HG02759 (cell line): ENCODE data around the gene VWF.
"Not testable (repeated sequence)": the region's sequence is repeated elsewhere in the genome, so short reads cannot be mapped to it uniquely, and the experiment has no call there.

ENCODE experiments used
- ATAC-seq: cut with Tn5 transposase; IDR thresholded peaks from one replicate; pipeline ENCODE4 v1.9.1; 2021; ENCODE audit warnings: mild to moderate bottlenecking, moderate library complexity; ENCODE audit not compliant: unreplicated experiment

VWF gene

DNA sequence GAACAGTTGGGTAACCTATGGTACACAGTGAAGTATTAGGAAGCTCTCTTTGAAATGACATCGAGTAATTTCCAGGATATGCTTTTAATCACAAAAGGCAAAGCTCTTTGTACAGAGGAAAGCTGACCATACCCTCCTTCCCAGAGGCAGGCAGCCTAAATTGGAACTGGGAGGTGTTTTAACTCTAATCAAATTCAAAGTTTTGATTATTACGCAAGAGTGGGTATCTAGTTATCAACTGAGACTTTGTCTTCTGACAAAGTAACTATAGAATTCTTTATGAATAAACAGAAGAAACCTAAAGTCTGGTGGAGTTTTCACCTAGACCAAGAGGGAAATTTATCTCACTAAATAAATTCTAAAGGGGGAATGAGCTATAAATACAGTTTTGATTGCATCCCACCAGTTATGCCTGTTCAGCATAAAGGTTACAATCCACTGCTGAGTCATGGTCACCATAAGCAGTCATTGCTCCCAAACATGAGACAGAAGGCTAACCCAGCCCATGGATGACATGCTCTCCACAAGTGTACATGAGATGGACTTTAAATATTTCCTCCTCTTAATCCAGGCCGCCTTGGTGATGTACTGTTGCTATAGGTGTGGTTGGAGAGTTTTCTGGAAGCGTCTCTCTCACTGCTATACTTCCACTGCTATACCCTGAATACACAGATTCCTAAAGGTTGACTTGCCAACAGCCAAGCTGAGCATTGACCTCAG is 113.7 kb downstream of the VWF start:
- ATAC-seq = not testable (repeated sequence)

GRCh38 chr12:5997260-5997659 is 127.2 kb downstream of the VWF start:
- ATAC-seq = no peak

GRCh38 chr12:5996459-5996858 is 128.0 kb downstream of the VWF start:
- no peak for ATAC-seq

DNA sequence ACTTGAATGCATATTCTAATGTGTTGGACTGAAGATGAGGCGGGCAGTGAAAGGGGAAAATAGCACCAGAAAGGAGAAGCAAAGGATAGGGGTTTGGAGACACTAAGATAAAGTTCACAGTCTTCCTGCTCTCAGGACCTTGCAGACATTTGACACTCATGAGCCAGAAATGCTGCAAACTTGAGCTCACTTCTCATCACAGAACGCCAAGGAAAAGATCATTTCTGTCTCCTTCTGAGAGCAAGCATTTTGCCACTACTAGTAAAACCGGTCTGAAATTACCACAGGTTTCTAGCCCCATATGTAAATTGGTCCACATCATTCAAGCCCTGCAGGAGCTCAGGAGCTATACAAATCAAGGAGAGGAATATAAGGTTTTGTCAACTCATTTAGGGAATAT is 134.8 kb downstream of the VWF start:
- ATAC-seq = no peak

GRCh38 chr12:5988659-5989116 is 135.8 kb downstream of the VWF start:
- ATAC-seq = no peak

DNA sequence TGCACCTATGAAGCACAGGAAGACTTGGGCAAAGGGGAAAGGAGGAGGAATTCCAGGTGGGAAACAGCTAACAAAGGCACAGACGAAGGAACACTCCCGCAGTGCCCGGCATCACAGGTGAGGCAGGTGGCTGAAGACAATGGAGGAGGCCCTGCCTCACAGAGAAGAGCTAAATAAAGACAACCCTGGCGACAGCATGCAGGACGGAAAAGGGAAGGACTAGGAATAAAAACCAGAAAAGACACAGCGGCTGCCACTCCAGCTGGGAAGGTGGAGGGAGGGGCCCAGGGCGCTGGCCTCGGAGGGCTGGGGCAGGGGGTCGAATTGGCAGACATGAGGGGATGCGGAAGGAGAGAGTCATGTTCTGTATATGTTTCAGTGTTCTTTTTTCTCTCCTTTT is 136.4 kb downstream of the VWF start:
- no peak for ATAC-seq

DNA sequence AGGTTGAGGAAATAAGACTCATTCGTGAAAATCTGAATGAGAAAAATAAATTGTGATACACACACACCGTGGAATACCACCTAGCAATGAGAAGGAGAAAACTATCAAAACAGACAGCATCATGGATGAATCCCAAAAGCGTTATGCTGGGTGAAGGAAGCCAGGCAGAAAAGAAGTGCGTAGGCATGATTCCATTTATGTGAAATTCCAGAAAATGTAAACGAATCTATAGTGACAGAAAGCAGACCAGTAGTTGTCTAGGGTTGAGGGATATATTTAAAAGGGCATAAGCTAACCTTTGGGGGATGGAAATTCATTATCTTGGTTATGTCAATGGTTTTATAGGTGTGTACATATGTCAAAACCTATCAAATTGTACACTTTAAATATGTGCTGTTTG is 136.9 kb downstream of the VWF start:
- ATAC-seq = no peak

DNA sequence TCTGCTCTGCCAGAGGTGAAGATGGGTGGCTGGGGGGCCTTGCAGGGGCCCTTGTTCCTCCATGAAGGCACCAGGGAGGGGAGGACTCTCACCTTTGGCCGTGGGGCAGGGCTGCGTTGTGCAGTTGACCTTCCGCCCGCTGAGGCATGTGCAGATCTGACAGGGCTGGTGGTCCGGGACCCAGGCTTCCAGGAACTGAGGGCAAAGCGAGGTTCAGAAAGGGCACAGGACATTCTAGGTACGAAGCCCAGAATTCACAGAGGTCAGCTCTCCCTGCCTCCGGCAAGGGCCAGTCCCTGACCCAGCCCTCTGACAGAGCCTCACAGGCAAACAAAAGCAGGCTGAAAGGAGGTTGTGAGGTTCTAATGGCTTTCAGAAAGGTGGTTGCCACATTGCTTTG is 139.0 kb downstream of the VWF start:
- no peak for ATAC-seq

DNA sequence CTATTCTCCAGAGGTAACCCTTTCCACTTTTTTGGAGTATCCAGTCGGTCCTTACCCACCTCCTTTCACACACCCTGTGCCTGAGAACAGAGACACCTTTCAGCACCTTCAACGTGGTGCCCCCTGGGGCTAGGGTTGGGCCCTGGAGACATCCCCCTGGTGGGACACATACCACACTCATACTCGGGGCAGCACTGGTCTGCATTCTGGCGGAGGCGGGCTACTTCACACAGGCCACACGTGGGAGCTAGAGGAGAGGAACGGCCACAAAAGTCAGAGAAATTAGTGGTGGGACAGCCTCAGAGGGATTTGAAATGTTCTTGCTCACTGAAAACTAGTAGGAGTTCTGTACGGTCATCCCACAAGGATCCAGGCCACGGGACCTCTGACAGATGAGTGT is 139.6 kb downstream of the VWF start:
- ATAC-seq = no peak

DNA sequence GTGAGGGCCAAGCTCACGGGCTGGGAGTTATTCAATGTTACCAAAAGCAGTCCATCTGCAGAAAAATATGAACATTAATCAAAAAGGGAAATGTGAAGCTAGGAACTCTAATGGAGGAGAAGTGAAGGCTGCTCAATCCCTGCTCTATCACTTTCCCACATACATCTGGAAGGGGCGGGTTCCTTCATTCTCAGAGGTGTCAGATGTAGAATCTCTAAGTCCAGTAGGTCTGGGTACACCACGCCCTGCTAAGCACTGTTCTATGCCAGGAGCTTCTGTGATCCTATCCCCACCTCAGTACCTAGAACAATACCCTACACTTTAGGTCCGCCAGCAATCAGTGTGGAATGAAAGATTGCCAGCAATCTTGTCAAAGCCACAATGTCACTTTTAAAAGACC is 142.4 kb downstream of the VWF start:
- no peak for ATAC-seq

DNA sequence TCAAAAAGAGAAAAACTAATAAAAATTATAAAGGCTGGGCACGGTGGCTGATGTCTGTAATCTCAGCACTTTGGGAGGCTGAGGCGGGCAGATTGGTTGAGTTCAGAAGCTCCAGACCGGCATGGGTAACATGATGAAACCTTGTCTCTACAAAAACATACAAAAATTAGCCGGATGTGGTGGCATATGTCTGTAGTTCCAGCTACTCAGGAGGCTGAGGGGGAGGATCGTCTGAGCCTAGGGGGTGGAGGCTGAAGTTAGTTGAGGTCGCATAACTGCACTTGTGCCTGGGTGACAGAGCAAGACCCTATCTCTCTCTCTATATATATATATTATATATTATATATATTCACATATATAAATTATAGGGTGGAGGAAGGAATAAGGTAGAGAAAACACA is 146.9 kb downstream of the VWF start:
- no peak for ATAC-seq

DNA sequence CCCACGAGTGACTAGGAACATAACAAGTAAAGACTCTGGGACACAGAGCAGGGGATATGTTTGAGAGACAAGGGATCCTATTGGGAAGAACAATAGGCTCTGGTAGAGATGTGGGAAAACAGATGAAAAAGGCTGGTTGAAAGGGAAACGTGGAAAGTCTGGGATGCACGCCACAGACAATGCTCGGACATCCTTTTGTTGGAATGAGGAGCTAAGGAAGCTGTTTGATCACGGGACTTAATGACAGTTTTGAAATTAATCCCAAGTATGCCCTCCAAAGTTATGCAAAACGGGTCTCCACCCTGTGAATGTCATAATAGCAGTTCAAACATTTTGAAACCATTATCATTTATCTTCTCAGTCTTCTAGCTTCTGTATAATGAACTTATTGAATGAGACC is 147.8 kb downstream of the VWF start:
- ATAC-seq = no peak

DNA sequence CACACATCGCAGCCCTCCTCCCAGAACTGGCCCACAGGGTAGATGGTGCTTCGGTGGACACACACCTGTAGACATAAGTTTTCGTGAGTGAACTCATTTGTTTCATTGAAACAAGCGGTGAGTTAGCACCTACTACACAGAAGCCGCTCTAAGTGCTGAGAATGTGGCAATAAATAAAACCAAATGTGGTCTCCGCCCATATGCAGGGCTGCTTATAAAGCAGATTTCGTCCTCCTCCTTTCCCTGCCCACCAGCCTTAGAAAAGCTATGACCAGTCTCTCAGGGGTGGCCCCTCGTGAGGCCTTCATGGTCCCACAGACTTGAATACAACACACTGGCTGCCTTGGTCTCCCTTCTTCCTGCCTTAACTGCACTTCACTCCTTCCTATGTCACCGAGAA is 148.3 kb downstream of the VWF start:
- no peak for ATAC-seq

- no peak for ATAC-seq
Observed at GRCh38 chr12:5973461-5974115, 150.9 kb downstream of the VWF start.

DNA sequence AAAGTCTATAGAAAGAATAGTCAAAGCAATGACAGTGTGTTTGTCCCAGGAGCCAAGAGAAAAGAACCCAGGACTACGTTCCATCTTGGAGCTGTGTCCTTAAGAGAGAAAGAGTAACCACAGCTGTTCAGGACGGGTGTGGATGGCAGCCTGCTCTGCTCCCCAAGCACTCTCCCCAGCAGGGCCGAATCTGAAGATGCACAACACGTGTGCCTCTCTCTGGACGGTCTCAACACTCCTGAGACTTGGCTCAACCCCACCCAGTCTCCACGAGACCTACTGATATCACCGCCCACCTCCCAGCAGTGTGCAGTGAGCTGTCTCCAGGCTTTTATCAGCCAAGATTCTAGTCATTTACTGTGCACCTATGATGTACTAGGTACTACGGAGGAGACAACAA is 152.1 kb downstream of the VWF start:
- no peak for ATAC-seq

DNA sequence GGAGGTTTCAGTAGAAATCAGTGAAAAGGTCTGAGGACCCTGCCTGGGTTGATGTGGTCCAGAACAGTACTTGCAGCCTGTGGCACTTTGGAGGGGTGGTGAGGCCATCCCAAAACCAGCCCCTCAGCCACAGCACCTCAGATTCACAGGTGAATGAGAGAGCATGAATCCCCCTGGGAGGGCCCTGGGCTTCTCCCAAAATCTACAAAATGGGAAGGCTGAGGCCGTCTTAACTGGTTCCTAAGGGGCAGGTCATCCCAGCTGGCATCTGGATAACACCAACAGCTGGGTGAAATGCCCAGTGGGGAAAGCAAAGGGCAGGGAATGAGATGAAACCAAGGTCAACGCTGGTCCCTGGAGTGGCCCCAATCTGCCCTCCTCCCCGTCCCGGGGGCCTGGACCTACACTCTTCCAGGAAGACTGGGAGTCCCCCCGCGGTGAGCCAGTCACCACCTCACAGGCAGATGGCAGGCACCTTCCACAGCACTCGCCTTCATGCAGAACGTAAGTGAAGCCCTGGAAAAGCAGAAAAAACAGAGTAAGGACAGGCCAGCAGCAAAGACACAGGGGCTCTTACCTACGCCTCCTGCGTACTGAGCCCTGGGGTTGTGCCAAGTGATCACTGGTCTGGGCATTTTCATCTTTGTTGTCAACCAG is 153.1 kb downstream of the VWF start:
- ATAC-seq = no peak

GRCh38 chr12:5969974-5970690 is 154.3 kb downstream of the VWF start:
- no peak for ATAC-seq

- ATAC-seq = no peak
Observed at GRCh38 chr12:5969156-5969973, 155.1 kb downstream of the VWF start.

- ATAC-seq = no peak
Observed at GRCh38 chr12:5967645-5968415, 156.6 kb downstream of the VWF start.
